Hindlimb muscle (tissue), 1 donor: ENCODE data around the gene ATP5MG. TPM values are rescaled to one million over a fixed set of nuclear protein-coding genes. Genes with fewer than 3 reads are reported as not detected.

ENCODE experiments used
- DNase-seq: peaks from one replicate; pipeline ENCODE4 v3.0.0-alpha.2; 2013
- polyA plus RNA-seq: library from polyadenylated mRNA; unstranded; fragments of 120-200 nt; gene quantifications from one replicate; pipeline ENCODE4 v1.2.1, GENCODE V29; 2013; ENCODE audit not compliant: insufficient read length

ATP5MG gene
- polyA plus RNA-seq, 1 donor = 324 TPM

GRCh38 chr11:118442908-118443589, 41.6 kb downstream of the ATP5MG start:
- DNase-seq = no peak

GRCh38 chr11:118443590-118444218, 42.3 kb downstream of the ATP5MG start:
- no peak for DNase-seq

- no peak for DNase-seq
Measured at GRCh38 chr11:118447423-118447822, 46.0 kb downstream of the ATP5MG start.

- DNase-seq = no peak
Measured at GRCh38 chr11:118448294-118448693, 46.9 kb downstream of the ATP5MG start.

- no peak for DNase-seq
Measured at GRCh38 chr11:118449316-118449918, 48.0 kb downstream of the ATP5MG start.

GRCh38 chr11:118450451-118450850, 49.0 kb downstream of the ATP5MG start:
- DNase-seq = no peak

Other genes starting within 250 kb of the ATP5MG start
- gene SCN4B, start 248.8 kb upstream of the ATP5MG start, polyA plus RNA-seq = 3.7 TPM
- gene SCN2B, start 225.0 kb upstream of the ATP5MG start, polyA plus RNA-seq = 2.9 TPM
- 3.0 TPM for gene JAML, start 176.6 kb upstream of the ATP5MG start, polyA plus RNA-seq
- gene MPZL3, start 149.2 kb upstream of the ATP5MG start, polyA plus RNA-seq = 0.52 TPM
- 0.90 TPM for gene MPZL2, start 137.3 kb upstream of the ATP5MG start, polyA plus RNA-seq
- gene CD3E, start 96.9 kb upstream of the ATP5MG start, polyA plus RNA-seq = 0.50 TPM
- gene CD3D, start 58.9 kb upstream of the ATP5MG start, polyA plus RNA-seq = not detected
- gene CD3G, start 57.3 kb upstream of the ATP5MG start, polyA plus RNA-seq = 0.17 TPM
- gene UBE4A, start 42.0 kb upstream of the ATP5MG start, polyA plus RNA-seq = 22.2 TPM
- 34.5 TPM for gene KMT2A, start 34.9 kb downstream of the ATP5MG start, polyA plus RNA-seq
- gene TTC36, start 125.9 kb downstream of the ATP5MG start, polyA plus RNA-seq = 3.8 TPM
- 22.1 TPM for gene TMEM25, start 129.6 kb downstream of the ATP5MG start, polyA plus RNA-seq
- 19.2 TPM for gene IFT46, start 164.3 kb downstream of the ATP5MG start, polyA plus RNA-seq
- 114 TPM for gene ARCN1, start 170.8 kb downstream of the ATP5MG start, polyA plus RNA-seq
- 132 TPM for gene PHLDB1, start 206.0 kb downstream of the ATP5MG start, polyA plus RNA-seq